ENCODE results near the gene RNF141. TPM values are rescaled to one million over a fixed set of nuclear protein-coding genes. Genes with fewer than 3 reads are reported as not detected.

The RNF141 gene
- total and polyA plus RNA-seq, 2 of the 13 experiments (the other 11 are each of a cell fraction or from before 2014, with no cell fraction given) = 9.3 to 22.4 TPM

GRCh38 chr11:10497371-10498021 lies 43.5 kb downstream of the RNF141 start:
- POLR2A ChIA-PET = no interaction called here

More at GRCh38 chr11:10497371-10498021, 43.5 kb downstream of the RNF141 start:
- ATAC-seq (no peak), FAIRE-seq (no peak), DNase-seq (ENCODE audit: low spot score) (no peak)
- Histone ChIP-seq H3K79me2 (ENCODE audit: insufficient read depth, low read length) (no peaks in the 10 kb centered on the region), H3K4me1 (ENCODE audit: insufficient read depth, low read length) (no peaks in the 10 kb centered on the region), H3K9me3 (ENCODE audit: low read length) (no peaks in the 10 kb centered on the region), H2AFZ (ENCODE audit: low read length) (no peak overlapping the region), H3K9ac (ENCODE audit: insufficient read depth, low read depth, low read length) (no peak overlapping the region), H3K4me3 (replicated peaks in 1 of 3; ENCODE audit: insufficient read depth in 1 of 3, low read depth in 2 of 3, low read length in 3 of 3) (no peak overlapping the region), H3K27ac (ENCODE audit: extremely low read length, insufficient read depth, low read length) (no peak overlapping the region), H3K27me3 (ENCODE audit: control insufficient read depth in 1 of 2, insufficient read depth in 2 of 2, low read length in 2 of 2) (no peaks in the 10 kb centered on the region), H3K36me3 (replicated peaks in 1 of 2; ENCODE audit: control insufficient read depth in 1 of 2, insufficient read depth in 2 of 2, low read length in 2 of 2) (no peaks in the 10 kb centered on the region), H3K4me2 (ENCODE audit: low read depth, low read length) (no peak overlapping the region), H4K20me1 (ENCODE audit: insufficient read depth, low read length) (no peaks in the 10 kb centered on the region; the same call in 1 of the 2 replicates)
- BruUV-seq (replicated peaks) = no TSS peak
- intact Hi-C loops (cut with micrococcal nuclease; ENCODE audit: unreplicated experiment) = no loop called here
- in situ Hi-C loops (cut with HindIII; ENCODE audit: extremely low pct_ligation_motif_present, low pct_unique_long_range_greater_than_20kb) = no loop called here
- WGBS (ENCODE audit: low lambda C conversion rate) = 84% methylated on average over 18 of the region's 18 CpGs
- CTCF ChIA-PET (ENCODE audit: low intra/inter-chr PET ratio, low total read pairs) = no interaction called here
- TF ChIP-seq PHB2 (IDR thresholded peaks at IDR 0.05; ENCODE audit: partially characterized antibody) (no peak), MBD4 (IDR thresholded peaks at IDR 0.05; ENCODE audit: borderline replicate concordance, low read length) (no peak), MEIS2 (CRISPR knock-in tag; IDR thresholded peaks at IDR 0.05) (no peak), RERE (CRISPR knock-in tag; IDR thresholded peaks at IDR 0.05; ENCODE audit: low read depth) (no peak), IKZF5 (CRISPR knock-in tag; IDR thresholded peaks at IDR 0.05) (no peak), ZNF253 (CRISPR knock-in tag; IDR thresholded peaks at IDR 0.05; ENCODE audit: borderline replicate concordance) (no peak), GATAD1 (CRISPR knock-in tag; IDR thresholded peaks at IDR 0.05) (no peak), ZNF557 (CRISPR knock-in tag; IDR thresholded peaks at IDR 0.05) (no peak), ZBTB37 (CRISPR knock-in tag; IDR thresholded peaks at IDR 0.05) (no peak), MTF1 (CRISPR knock-in tag; IDR thresholded peaks at IDR 0.05) (no peak)
